WTC11 (cell line): Measurements from ENCODE around the gene TCEA2. TPM values are rescaled to one million over a fixed set of nuclear protein-coding genes. Genes with fewer than 3 reads are reported as not detected.

Experiments used
- ATAC-seq: fragments of 200-7000 bp; cut with Tn5 transposase; 2 replicates; pipeline ENCODE4 v1.10.0; 2021; ENCODE audit warnings: mild to moderate bottlenecking, moderate library complexity
- CTCF ChIA-PET: fragments of 300-600 bp; sonication (Branson Sonifier 250); formaldehyde crosslinking; loops from one replicate; lab custom pipeline; 2021; ENCODE audit warnings: antibody characterized with exemption; lab: Charles Lee
- POLR2A ChIA-PET: fragments of 350-600 bp; sonication (Branson Sonifier 250); formaldehyde crosslinking; loops from one replicate; lab custom pipeline; 2021; ENCODE audit warnings: antibody characterized with exemption; lab: Charles Lee
- DNase-seq: peaks from one replicate; pipeline ENCODE4 v3.0.0; 2021; ENCODE audit warnings: low spot score
- H3K27ac Mint-ChIP-seq: 2 replicates; pipeline ENCODE4 v1.8.0; 2021; ENCODE audit warnings: mixed read lengths
- H3K27me3 Mint-ChIP-seq: 2 replicates; pipeline ENCODE4 v1.8.0; 2021; ENCODE audit warnings: low read depth, mild to moderate bottlenecking, moderate library complexity, mixed read lengths
- H3K36me3 Mint-ChIP-seq: 2 replicates; pipeline ENCODE4 v1.8.0; 2021; ENCODE audit warnings: mixed read lengths
- H3K4me1 Mint-ChIP-seq: 2 replicates; pipeline ENCODE4 v1.8.0; 2022; ENCODE audit warnings: mixed read lengths
- H3K4me3 Mint-ChIP-seq: 2 replicates; pipeline ENCODE4 v1.8.0; 2021; ENCODE audit warnings: mild to moderate bottlenecking, moderate library complexity, mixed read lengths
- H3K9me3 Mint-ChIP-seq: 2 replicates; pipeline ENCODE4 v1.8.0; 2021; ENCODE audit warnings: mixed read lengths
- AR ChIP-seq: fragments of 250-450 bp; sonication (Bioruptor Pico); IDR thresholded peaks from 2 replicates; pipeline ENCODE4 v1.9.0; 2021; ENCODE audit warnings: mild to moderate bottlenecking
- ATF3 ChIP-seq: sonication (generic); formaldehyde crosslinking; conservative IDR thresholded peaks from 2 replicates; pipeline ENCODE4 v1.8.1; 2022; ENCODE audit warnings: mild to moderate bottlenecking, missing genetic modification reagents
- CREB1 ChIP-seq: sonication (generic); formaldehyde crosslinking; IDR thresholded peaks from 2 replicates; pipeline ENCODE4 v1.8.0; 2023; ENCODE audit warnings: mild to moderate bottlenecking, missing genetic modification reagents
- FOXK1 ChIP-seq: sonication (generic); formaldehyde crosslinking; IDR thresholded peaks from 2 replicates; pipeline ENCODE4 v1.8.0; 2022; ENCODE audit warnings: mild to moderate bottlenecking, moderate library complexity, missing genetic modification reagents
- FOXP1 ChIP-seq: sonication (generic); formaldehyde crosslinking; IDR thresholded peaks from 2 replicates; pipeline ENCODE4 v1.8.0; 2022; ENCODE audit warnings: missing genetic modification reagents, mild to moderate bottlenecking, moderate library complexity, borderline replicate concordance
- FOXP4 ChIP-seq: sonication (generic); formaldehyde crosslinking; IDR thresholded peaks from 2 replicates; pipeline ENCODE4 v1.8.0; 2022; ENCODE audit warnings: mild to moderate bottlenecking, missing genetic modification reagents
- GABPB1 ChIP-seq: sonication (generic); formaldehyde crosslinking; IDR thresholded peaks from 2 replicates; pipeline ENCODE4 v1.8.1; 2023; ENCODE audit warnings: mild to moderate bottlenecking, missing genetic modification reagents
- HMGXB4 ChIP-seq: sonication (generic); formaldehyde crosslinking; IDR thresholded peaks from 2 replicates; pipeline ENCODE4 v1.8.1; 2023; ENCODE audit warnings: mild to moderate bottlenecking, moderate library complexity, missing genetic modification reagents
- IRF2 ChIP-seq: sonication (generic); formaldehyde crosslinking; IDR thresholded peaks from 2 replicates; pipeline ENCODE4 v1.8.0; 2022; ENCODE audit warnings: low read depth, missing genetic modification reagents, borderline replicate concordance
- JUN ChIP-seq: sonication (generic); formaldehyde crosslinking; IDR thresholded peaks from 2 replicates; pipeline ENCODE4 v1.8.0; 2023; ENCODE audit warnings: mild to moderate bottlenecking, missing genetic modification reagents
- MAX ChIP-seq: sonication (generic); formaldehyde crosslinking; IDR thresholded peaks from 2 replicates; pipeline ENCODE4 v1.8.0; 2022; ENCODE audit warnings: mild to moderate bottlenecking, missing genetic modification reagents
- NR3C1 ChIP-seq: sonication (generic); formaldehyde crosslinking; conservative IDR thresholded peaks from 2 replicates; pipeline ENCODE4 v1.8.1; 2023; ENCODE audit warnings: low read depth, mild to moderate bottlenecking, missing genetic modification reagents
- RORB ChIP-seq: fragments of 250-450 bp; sonication (Bioruptor Pico); IDR thresholded peaks from 2 replicates; pipeline ENCODE4 v1.9.0; 2021; ENCODE audit warnings: mild to moderate bottlenecking
- TEAD1 ChIP-seq: sonication (generic); formaldehyde crosslinking; IDR thresholded peaks from 2 replicates; pipeline ENCODE4 v1.8.0; 2022; ENCODE audit warnings: mild to moderate bottlenecking, missing genetic modification reagents
- TP53 ChIP-seq: sonication (generic); formaldehyde crosslinking; IDR thresholded peaks from 2 replicates; pipeline ENCODE4 v1.8.1; 2023; ENCODE audit warnings: mild to moderate bottlenecking, missing genetic modification reagents
- ZNF121 ChIP-seq: sonication (generic); formaldehyde crosslinking; IDR thresholded peaks from 2 replicates; pipeline ENCODE4 v1.8.0; 2023; ENCODE audit warnings: missing genetic modification reagents
- ZNF138 ChIP-seq: sonication (generic); formaldehyde crosslinking; conservative IDR thresholded peaks from 2 replicates; pipeline ENCODE4 v1.8.1; 2022; ENCODE audit warnings: mild to moderate bottlenecking, moderate library complexity, missing genetic modification reagents
- ZNF423 ChIP-seq: fragments of 250-450 bp; sonication (Bioruptor Pico); IDR thresholded peaks from 2 replicates; pipeline ENCODE4 v2.1.2; 2022; ENCODE audit warnings: mild to moderate bottlenecking, moderate library complexity
- ZNF425 ChIP-seq: fragments of 250-450 bp; sonication (Bioruptor Pico); conservative IDR thresholded peaks from 2 replicates; pipeline ENCODE4 v1.9.0; 2021; ENCODE audit warnings: mild to moderate bottlenecking
- total RNA-seq: library from RNA; stranded (reverse); gene quantifications from 3 replicates; pipeline ENCODE4 v1.2.3, GENCODE V29; 2021

Gene TCEA2
- total RNA-seq, 1 experiment from 2014 or later, result 55.8 TPM

- H3K9me3 Mint-ChIP-seq, result no peaks in the 10 kb centered on the region
- peaks cover 21% of the 10 kb centered on the region for H3K4me1 Mint-ChIP-seq
- no peaks in the 10 kb centered on the region; the same call in 1 of the 2 replicates for H3K27me3 Mint-ChIP-seq
- ChIA-PET CTCF (interaction anchor here (1.0 to 2.2 kb wide), 8 partner anchors 10 to 51 kb away, joined by 3 to 16 read pairs (median 6); partner anchors contain the start of gene LKAAEAR1), POLR2A (interaction anchor here (1.5 kb wide), 1 partner anchor 51 kb away, joined by 6 read pairs; no protein-coding TSS in a partner anchor)
- no peak overlapping the region for H3K4me3 Mint-ChIP-seq
- H3K27ac Mint-ChIP-seq, result no peak overlapping the region
- no peak for ATAC-seq
- DNase-seq, result no peak
- TF ChIP-seq AR (CRISPR knock-in tag) (no peak), MAX (CRISPR knock-in tag) (no peak), ZNF425 (CRISPR knock-in tag) (no peak), RORB (CRISPR knock-in tag) (no peak), GABPB1 (no peak), ATF3 (CRISPR knock-in tag) (no peak), TP53 (CRISPR knock-in tag) (no peak), ZNF423 (CRISPR knock-in tag) (no peak), FOXK1 (no peak), HMGXB4 (CRISPR knock-in tag) (no peak), JUN (CRISPR knock-in tag) (no peak), ZNF121 (CRISPR knock-in tag) (no peak), NR3C1 (no peak), CREB1 (CRISPR knock-in tag) (no peak), FOXP1 (CRISPR knock-in tag) (no peak), IRF2 (no peak), ZNF138 (CRISPR knock-in tag) (no peak), TEAD1 (CRISPR knock-in tag) (no peak), FOXP4 (CRISPR knock-in tag) (no peak)
- no peaks in the 10 kb centered on the region for H3K36me3 Mint-ChIP-seq
These were observed 6.2 kb downstream of the TCEA2 start for GRCh38 chr20:64069209-64069613.
